ENCODE data around the gene SLC18B1. TPM values are rescaled to one million over a fixed set of nuclear protein-coding genes. Genes with fewer than 3 reads are reported as not detected.
"Not testable (repeated sequence)": the region's sequence is repeated elsewhere in the genome, so short reads cannot be mapped to it uniquely, and the experiment has no call there.

Gene SLC18B1
- total and polyA plus RNA-seq, 4 donors: 34.0 to 57.8 (median 42.3) TPM

- H3K9me3 ChIP-seq (ENCODE audit: control insufficient read depth, insufficient read depth, low read length): no peaks in the 10 kb centered on the region
- H3K36me3 ChIP-seq (ENCODE audit: control insufficient read depth, insufficient read depth, low read length): peaks cover 15% of the 10 kb centered on the region
- H3K27ac ChIP-seq (ENCODE audit: low read depth, low read length): no peak overlapping the region
- WGBS (ENCODE audit: insufficient coverage): no CpG with 5 or more reads among the region's 2 CpGs
- DNase-seq (ENCODE audit: low read depth in 4 of 6, low spot score in 6 of 6): peak in 1 of 6 donors; percentile 53
- H3K4me1 ChIP-seq (ENCODE audit: control insufficient read depth, insufficient read depth, low read length): no peaks in the 10 kb centered on the region
- H3K27me3 ChIP-seq (ENCODE audit: control insufficient read depth, insufficient read depth, low read length): no peaks in the 10 kb centered on the region
- H3K4me3 ChIP-seq (ENCODE audit: low read depth, low read length): no peak overlapping the region
Observed at GRCh38 chr6:132780770-132781371, 17.6 kb downstream of the SLC18B1 start.

DNA sequence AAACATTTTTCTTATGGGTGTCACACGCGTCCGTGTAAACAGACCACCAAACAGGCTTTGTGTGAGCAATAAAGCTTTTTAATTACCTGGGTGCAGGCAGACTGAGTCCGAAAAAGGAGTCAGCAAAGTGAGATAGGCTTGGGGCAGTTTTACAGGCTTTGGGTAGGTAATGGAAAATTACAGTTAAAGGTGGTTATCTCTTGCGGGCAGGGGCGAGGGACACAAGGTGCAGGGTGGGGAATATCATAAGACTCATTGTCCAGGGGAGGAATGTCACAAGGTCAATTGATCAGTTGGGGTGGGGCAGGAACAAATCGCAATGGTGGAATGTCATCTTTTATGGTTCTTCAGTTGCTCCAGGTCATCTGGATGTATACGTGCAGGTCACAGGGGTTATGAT lies 20.6 kb downstream of the SLC18B1 start:
- WGBS (ENCODE audit: insufficient coverage): 88% methylated on average over 4 of the region's 8 CpGs
- peaks cover 15% of the 10 kb centered on the region for H3K36me3 ChIP-seq (ENCODE audit: control insufficient read depth, insufficient read depth, low read length)
- H3K27ac ChIP-seq (ENCODE audit: low read depth, low read length); DNase-seq (ENCODE audit: low read depth in 4 of 6, low spot score in 6 of 6); H3K9me3 ChIP-seq (ENCODE audit: control insufficient read depth, insufficient read depth, low read length); H3K4me1 ChIP-seq (ENCODE audit: control insufficient read depth, insufficient read depth, low read length); H3K4me3 ChIP-seq (ENCODE audit: low read depth, low read length); H3K27me3 ChIP-seq (ENCODE audit: control insufficient read depth, insufficient read depth, low read length): not testable (repeated sequence)

- Histone ChIP-seq H3K9me3 (ENCODE audit: control insufficient read depth, insufficient read depth, low read length) (no peaks in the 10 kb centered on the region), H3K27me3 (ENCODE audit: control insufficient read depth, insufficient read depth, low read length) (no peaks in the 10 kb centered on the region), H3K4me3 (ENCODE audit: low read depth, low read length) (no peak overlapping the region), H3K27ac (ENCODE audit: low read depth, low read length) (no peak overlapping the region), H3K4me1 (ENCODE audit: control insufficient read depth, insufficient read depth, low read length) (no peaks in the 10 kb centered on the region), H3K36me3 (ENCODE audit: control insufficient read depth, insufficient read depth, low read length) (peaks cover 5% of the 10 kb centered on the region)
- WGBS (ENCODE audit: insufficient coverage): 18% methylated on average over 5 of the region's 6 CpGs
- DNase-seq (ENCODE audit: low read depth in 4 of 6, low spot score in 6 of 6): no peak
Observed at GRCh38 chr6:132768051-132768517, 30.4 kb downstream of the SLC18B1 start.

DNA sequence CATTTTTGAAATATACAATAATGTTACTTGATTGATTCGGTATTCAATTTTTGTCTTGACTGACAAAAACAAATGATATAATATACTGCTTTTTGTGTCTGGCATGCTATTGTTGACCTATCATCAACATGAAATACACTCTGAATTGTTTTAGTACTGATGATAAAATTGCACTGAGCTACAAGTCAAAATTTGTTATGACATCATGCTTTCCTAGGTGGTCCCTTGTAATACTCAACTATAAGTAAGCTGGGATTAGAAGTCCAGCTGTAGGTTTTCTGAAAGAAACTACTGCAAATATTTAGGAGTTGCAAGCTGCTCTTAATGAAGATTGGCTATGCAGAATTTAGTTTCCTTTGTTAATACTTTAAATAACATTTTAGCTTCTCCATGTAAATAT lies 32.9 kb downstream of the SLC18B1 start:
- no peak for DNase-seq (ENCODE audit: low read depth in 4 of 6, low spot score in 6 of 6)

GRCh38 chr6:132764370-132764769 lies 34.1 kb downstream of the SLC18B1 start:
- Histone ChIP-seq H3K9me3 (ENCODE audit: control insufficient read depth, insufficient read depth, low read length) (no peaks in the 10 kb centered on the region), H3K36me3 (ENCODE audit: control insufficient read depth, insufficient read depth, low read length) (peaks cover 2% of the 10 kb centered on the region), H3K27ac (ENCODE audit: low read depth, low read length) (no peak overlapping the region), H3K4me1 (ENCODE audit: control insufficient read depth, insufficient read depth, low read length) (no peaks in the 10 kb centered on the region), H3K4me3 (ENCODE audit: low read depth, low read length) (no peak overlapping the region), H3K27me3 (ENCODE audit: control insufficient read depth, insufficient read depth, low read length) (no peaks in the 10 kb centered on the region)
- peak in 4 of 6 donors; percentile 0 to 45 (median 6) for DNase-seq (ENCODE audit: low read depth in 4 of 6, low spot score in 6 of 6)

More for the DNA sequence above, 32.9 kb downstream of the SLC18B1 start:
- Histone ChIP-seq H3K9me3 (ENCODE audit: control insufficient read depth, insufficient read depth, low read length) (no peaks in the 10 kb centered on the region), H3K27ac (ENCODE audit: low read depth, low read length) (no peak overlapping the region), H3K27me3 (ENCODE audit: control insufficient read depth, insufficient read depth, low read length) (no peaks in the 10 kb centered on the region), H3K4me3 (ENCODE audit: low read depth, low read length) (no peak overlapping the region), H3K4me1 (ENCODE audit: control insufficient read depth, insufficient read depth, low read length) (no peaks in the 10 kb centered on the region), H3K36me3 (ENCODE audit: control insufficient read depth, insufficient read depth, low read length) (peaks cover 5% of the 10 kb centered on the region)
- no CpG with 5 or more reads among the region's 1 CpG for whole genome bisulfite sequencing (ENCODE audit: insufficient coverage)

- Histone ChIP-seq H3K4me1 (ENCODE audit: control insufficient read depth, insufficient read depth, low read length) (no peaks in the 10 kb centered on the region), H3K27me3 (ENCODE audit: control insufficient read depth, insufficient read depth, low read length) (no peaks in the 10 kb centered on the region), H3K36me3 (ENCODE audit: control insufficient read depth, insufficient read depth, low read length) (no peaks in the 10 kb centered on the region), H3K27ac (ENCODE audit: low read depth, low read length) (no peak overlapping the region), H3K4me3 (ENCODE audit: low read depth, low read length) (no peak overlapping the region), H3K9me3 (ENCODE audit: control insufficient read depth, insufficient read depth, low read length) (no peaks in the 10 kb centered on the region)
- WGBS (ENCODE audit: insufficient coverage): 85% methylated on average over 2 of the region's 2 CpGs
- peak in 1 of 6 donors; percentile 9 for DNase-seq (ENCODE audit: low read depth in 4 of 6, low spot score in 6 of 6)
Observed at GRCh38 chr6:132763269-132763668, 35.2 kb downstream of the SLC18B1 start.

- no peak overlapping the region for H3K4me3 ChIP-seq (ENCODE audit: low read depth, low read length)
- no peaks in the 10 kb centered on the region for H3K27me3 ChIP-seq (ENCODE audit: control insufficient read depth, insufficient read depth, low read length)
- H3K36me3 ChIP-seq (ENCODE audit: control insufficient read depth, insufficient read depth, low read length): no peaks in the 10 kb centered on the region
- H3K4me1 ChIP-seq (ENCODE audit: control insufficient read depth, insufficient read depth, low read length): no peaks in the 10 kb centered on the region
- H3K9me3 ChIP-seq (ENCODE audit: control insufficient read depth, insufficient read depth, low read length): no peaks in the 10 kb centered on the region
- no peak for DNase-seq (ENCODE audit: low read depth in 4 of 6, low spot score in 6 of 6)
- WGBS (ENCODE audit: insufficient coverage): no CpG with 5 or more reads among the region's 3 CpGs
- H3K27ac ChIP-seq (ENCODE audit: low read depth, low read length): no peak overlapping the region
Observed at GRCh38 chr6:132760256-132760655, 38.2 kb downstream of the SLC18B1 start.

GRCh38 chr6:132758689-132759088 lies 39.7 kb downstream of the SLC18B1 start:
- DNase-seq (ENCODE audit: low read depth in 4 of 6, low spot score in 6 of 6): no peak
- no peak overlapping the region for H3K4me3 ChIP-seq (ENCODE audit: low read depth, low read length)
- no peaks in the 10 kb centered on the region for H3K27me3 ChIP-seq (ENCODE audit: control insufficient read depth, insufficient read depth, low read length)
- H3K9me3 ChIP-seq (ENCODE audit: control insufficient read depth, insufficient read depth, low read length): no peaks in the 10 kb centered on the region
- H3K4me1 ChIP-seq (ENCODE audit: control insufficient read depth, insufficient read depth, low read length): no peaks in the 10 kb centered on the region
- WGBS (ENCODE audit: insufficient coverage): 88% methylated on average over 1 of the region's 2 CpGs
- no peak overlapping the region for H3K27ac ChIP-seq (ENCODE audit: low read depth, low read length)
- H3K36me3 ChIP-seq (ENCODE audit: control insufficient read depth, insufficient read depth, low read length): no peaks in the 10 kb centered on the region

GRCh38 chr6:132752255-132752654 lies 46.2 kb downstream of the SLC18B1 start:
- H3K27ac ChIP-seq (ENCODE audit: low read depth, low read length): no peak overlapping the region

DNA sequence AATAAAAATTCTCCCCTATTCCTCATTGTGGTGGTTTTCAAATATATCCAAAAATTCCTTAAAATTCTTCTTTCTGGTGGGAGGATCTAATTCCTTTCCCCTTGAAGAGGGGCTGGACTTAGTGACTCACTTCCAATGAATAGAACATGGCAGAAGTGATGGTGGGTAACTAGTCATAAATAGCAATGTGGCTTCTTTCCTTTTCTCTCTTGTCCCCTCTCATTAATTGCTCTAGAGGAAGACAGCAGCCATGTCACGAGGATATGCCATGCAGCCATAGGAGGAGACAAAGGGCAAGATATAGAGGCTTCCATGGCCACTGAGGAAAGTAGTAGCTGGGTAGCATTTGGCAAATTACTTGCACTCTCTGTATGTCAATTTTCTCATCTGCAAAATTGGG lies 46.6 kb downstream of the SLC18B1 start:
- Histone ChIP-seq H3K4me1 (ENCODE audit: control insufficient read depth, insufficient read depth, low read length) (no peaks in the 10 kb centered on the region), H3K4me3 (ENCODE audit: low read depth, low read length) (no peak overlapping the region), H3K36me3 (ENCODE audit: control insufficient read depth, insufficient read depth, low read length) (no peaks in the 10 kb centered on the region), H3K27me3 (ENCODE audit: control insufficient read depth, insufficient read depth, low read length) (no peaks in the 10 kb centered on the region), H3K27ac (ENCODE audit: low read depth, low read length) (no peak overlapping the region), H3K9me3 (ENCODE audit: control insufficient read depth, insufficient read depth, low read length) (no peaks in the 10 kb centered on the region)
- DNase-seq (ENCODE audit: low read depth in 4 of 6, low spot score in 6 of 6): no peak
- WGBS (ENCODE audit: insufficient coverage): no CpG with 5 or more reads among the region's 1 CpG

More at GRCh38 chr6:132752255-132752654, 46.2 kb downstream of the SLC18B1 start:
- Histone ChIP-seq H3K27me3 (ENCODE audit: control insufficient read depth, insufficient read depth, low read length) (no peaks in the 10 kb centered on the region), H3K4me1 (ENCODE audit: control insufficient read depth, insufficient read depth, low read length) (no peaks in the 10 kb centered on the region), H3K9me3 (ENCODE audit: control insufficient read depth, insufficient read depth, low read length) (no peaks in the 10 kb centered on the region), H3K36me3 (ENCODE audit: control insufficient read depth, insufficient read depth, low read length) (no peaks in the 10 kb centered on the region), H3K4me3 (ENCODE audit: low read depth, low read length) (no peak overlapping the region)
- 80% methylated on average over 1 of the region's 1 CpG for WGBS (ENCODE audit: insufficient coverage)
- DNase-seq (ENCODE audit: low read depth in 4 of 6, low spot score in 6 of 6): no peak
